BJ (cell line): ENCODE measurements around the gene SEL1L3. TPM values are rescaled to one million over a fixed set of nuclear protein-coding genes. Genes with fewer than 3 reads are reported as not detected.

Source experiments
- CTCF ChIA-PET: fragments of 350-600 bp; formaldehyde crosslinking; extraction: SDS; loops from one replicate; lab custom pipeline; 2021; ENCODE audit warnings: antibody characterized with exemption, inconsistent platforms; lab: Yijun Ruan, JAX
- POLR2A ChIA-PET: fragments of 300-600 bp; sonication (Branson Sonifier 250); formaldehyde crosslinking; extraction: SDS; loops from one replicate; lab custom pipeline; 2021; ENCODE audit warnings: antibody characterized with exemption; lab: Charles Lee
- DNase-seq: peaks from one replicate; pipeline ENCODE4 v3.0.0-alpha.2; 2011; ENCODE audit warnings: low read depth
- H3K27me3 ChIP-seq: 2 replicates; pipeline ENCODE4 v1.6.0; 2011; ENCODE audit warnings: low read length; ENCODE audit not compliant: control insufficient read depth, insufficient read depth
- H3K36me3 ChIP-seq: 2 replicates; pipeline ENCODE4 v1.5.1; 2011; ENCODE audit warnings: low read length; ENCODE audit not compliant: control insufficient read depth, insufficient read depth
- H3K4me3 ChIP-seq: 2 replicates; pipeline ENCODE4 v1.5.1; 2011; ENCODE audit warnings: low read depth, mild to moderate bottlenecking, control low read depth, low read length
- polyA plus RNA-seq: library from polyadenylated mRNA; depleted of rRNA; stranded (reverse); fragments of >200 nt; gene quantifications from 2 replicates; pipeline ENCODE4 v1.2.3, GENCODE V29; 2011
- TF ChIP-seq, protein P1 (sequence below): IDR thresholded peaks from 2 replicates; pipeline ENCODE4 v1.5.1; 2011; ENCODE audit warnings: low read depth, mild to moderate bottlenecking, control low read depth, inconsistent platforms, low read length, moderate library complexity; ENCODE audit not compliant: insufficient read depth

The SEL1L3 gene
- polyA plus RNA-seq, 1 experiment, result 13.0 TPM

DNA sequence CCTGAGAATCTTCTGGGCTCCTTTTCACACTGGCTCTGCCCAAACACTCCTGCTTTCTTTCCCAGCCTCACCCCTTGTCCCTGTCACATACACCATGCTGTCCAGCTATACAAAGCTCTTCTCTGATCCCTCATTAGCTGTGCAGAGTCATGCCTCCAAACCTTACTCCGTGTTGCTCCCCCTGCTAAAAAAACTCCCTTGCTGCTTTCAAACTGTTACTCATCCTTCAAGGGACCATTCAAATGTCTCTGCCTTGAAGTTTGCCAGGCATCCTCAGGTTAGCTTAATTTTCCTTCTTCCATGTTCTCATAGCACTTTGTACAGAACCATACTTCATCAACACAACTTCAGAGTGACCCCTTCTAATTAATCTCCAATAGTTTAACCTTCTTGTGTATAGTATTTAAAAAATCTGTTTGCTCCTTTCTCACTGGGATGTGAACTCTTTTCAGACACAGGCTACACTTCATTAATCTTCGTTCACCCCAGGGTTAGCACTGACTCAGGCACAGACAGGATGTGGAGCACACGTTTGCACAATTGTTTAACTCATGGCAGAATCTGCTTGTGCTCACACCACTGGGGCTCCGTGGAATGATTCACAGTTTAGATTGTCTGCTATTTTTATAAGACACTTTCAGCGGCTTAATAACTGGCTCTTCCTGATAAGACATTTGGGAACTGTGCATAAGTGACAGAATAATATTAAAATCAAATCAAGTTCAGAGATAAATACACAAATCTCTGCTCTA lies 21.4 kb upstream of the SEL1L3 start:
- no peaks in the 10 kb centered on the region for H3K27me3 ChIP-seq
- no peak overlapping the region for H3K4me3 ChIP-seq
- DNase-seq, result peak; percentile 20
- ChIA-PET POLR2A (no interaction called here), CTCF (interaction anchor here (1.2 kb wide), 1 partner anchor 444 kb away, joined by 3 read pairs; no protein-coding TSS in a partner anchor)
- TF ChIP-seq, protein P1, sequence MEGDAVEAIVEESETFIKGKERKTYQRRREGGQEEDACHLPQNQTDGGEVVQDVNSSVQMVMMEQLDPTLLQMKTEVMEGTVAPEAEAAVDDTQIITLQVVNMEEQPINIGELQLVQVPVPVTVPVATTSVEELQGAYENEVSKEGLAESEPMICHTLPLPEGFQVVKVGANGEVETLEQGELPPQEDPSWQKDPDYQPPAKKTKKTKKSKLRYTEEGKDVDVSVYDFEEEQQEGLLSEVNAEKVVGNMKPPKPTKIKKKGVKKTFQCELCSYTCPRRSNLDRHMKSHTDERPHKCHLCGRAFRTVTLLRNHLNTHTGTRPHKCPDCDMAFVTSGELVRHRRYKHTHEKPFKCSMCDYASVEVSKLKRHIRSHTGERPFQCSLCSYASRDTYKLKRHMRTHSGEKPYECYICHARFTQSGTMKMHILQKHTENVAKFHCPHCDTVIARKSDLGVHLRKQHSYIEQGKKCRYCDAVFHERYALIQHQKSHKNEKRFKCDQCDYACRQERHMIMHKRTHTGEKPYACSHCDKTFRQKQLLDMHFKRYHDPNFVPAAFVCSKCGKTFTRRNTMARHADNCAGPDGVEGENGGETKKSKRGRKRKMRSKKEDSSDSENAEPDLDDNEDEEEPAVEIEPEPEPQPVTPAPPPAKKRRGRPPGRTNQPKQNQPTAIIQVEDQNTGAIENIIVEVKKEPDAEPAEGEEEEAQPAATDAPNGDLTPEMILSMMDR, result no peak
- H3K36me3 ChIP-seq, result no peaks in the 10 kb centered on the region

DNA sequence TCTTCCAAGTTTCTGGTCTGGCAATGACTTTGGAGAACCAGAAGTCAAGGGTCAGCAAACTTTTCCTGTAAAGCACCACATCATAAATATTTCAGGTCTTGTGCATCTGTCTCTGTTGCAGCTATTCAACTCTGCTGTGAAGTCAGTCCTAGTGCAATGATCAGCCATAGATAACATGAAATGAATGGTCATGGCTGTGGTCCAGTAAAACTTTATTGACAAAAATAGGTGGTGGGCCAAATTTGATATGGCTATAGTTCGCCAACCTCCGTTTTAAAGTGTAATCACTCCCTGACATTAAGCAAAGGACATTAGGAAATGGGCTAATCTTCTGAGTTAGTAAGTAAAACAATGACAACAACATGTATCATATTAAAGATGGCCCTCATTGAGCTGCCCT lies 20.8 kb upstream of the SEL1L3 start:
- Histone ChIP-seq H3K27me3 (no peaks in the 10 kb centered on the region), H3K4me3 (no peak overlapping the region), H3K36me3 (no peaks in the 10 kb centered on the region)
- DNase-seq, result no peak
- ChIA-PET CTCF (no interaction called here), POLR2A (no interaction called here)
- TF ChIP-seq, protein P1, result no peak

DNA sequence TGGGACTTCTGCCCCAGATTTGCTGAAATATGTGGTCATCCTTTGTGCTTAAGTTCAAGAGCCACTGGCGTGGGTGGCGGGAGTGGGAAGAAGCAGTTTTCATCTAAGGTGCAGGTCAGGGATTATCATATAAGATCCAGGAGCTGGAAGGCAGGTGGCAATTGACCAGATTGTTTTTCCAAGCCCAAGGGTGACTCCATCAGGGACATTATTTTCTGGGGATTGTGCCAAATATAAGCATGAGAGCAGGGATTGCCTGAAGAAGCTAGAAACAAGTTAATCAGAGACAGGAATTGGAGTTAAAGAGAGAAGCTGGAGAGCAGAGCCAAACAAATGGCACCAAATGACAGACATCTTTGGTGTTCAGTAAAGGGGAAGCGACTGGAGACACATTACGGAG lies 19.4 kb upstream of the SEL1L3 start:
- CTCF ChIA-PET, result interaction anchor here (0.8 kb wide), 1 partner anchor 99 kb away, joined by 3 read pairs; no protein-coding TSS in a partner anchor
- H3K36me3 ChIP-seq, result no peaks in the 10 kb centered on the region
- TF ChIP-seq, protein P1, result no peak
- H3K27me3 ChIP-seq, result no peaks in the 10 kb centered on the region
- POLR2A ChIA-PET, result no interaction called here
- no peak for DNase-seq
- H3K4me3 ChIP-seq, result no peak overlapping the region

DNA sequence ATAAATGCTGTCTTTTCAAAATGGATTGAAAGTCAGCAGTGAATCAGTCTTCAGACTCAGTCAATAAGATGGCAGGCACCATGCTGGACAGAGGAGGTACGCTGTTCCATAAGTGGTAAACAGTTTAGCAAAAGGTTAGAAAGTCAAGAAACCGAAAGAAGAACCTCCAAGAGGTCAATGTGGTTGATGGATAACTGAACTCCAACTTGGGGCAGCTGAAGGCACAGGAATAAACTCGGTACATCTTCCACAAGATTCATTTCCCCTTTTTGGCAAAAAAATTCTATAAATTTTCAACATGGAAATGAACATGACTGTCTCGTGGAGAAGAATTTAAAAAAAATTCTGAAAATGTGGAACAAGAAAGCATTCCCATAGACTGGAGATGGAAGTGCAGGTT lies 18.4 kb upstream of the SEL1L3 start:
- Histone ChIP-seq H3K27me3 (no peaks in the 10 kb centered on the region), H3K4me3 (no peak overlapping the region), H3K36me3 (no peaks in the 10 kb centered on the region)
- ChIA-PET POLR2A (no interaction called here), CTCF (interaction anchor here (0.7 kb wide), 1 partner anchor 619 kb away, joined by 3 read pairs; no protein-coding TSS in a partner anchor)
- TF ChIP-seq, protein P1, result no peak
- DNase-seq, result no peak

DNA sequence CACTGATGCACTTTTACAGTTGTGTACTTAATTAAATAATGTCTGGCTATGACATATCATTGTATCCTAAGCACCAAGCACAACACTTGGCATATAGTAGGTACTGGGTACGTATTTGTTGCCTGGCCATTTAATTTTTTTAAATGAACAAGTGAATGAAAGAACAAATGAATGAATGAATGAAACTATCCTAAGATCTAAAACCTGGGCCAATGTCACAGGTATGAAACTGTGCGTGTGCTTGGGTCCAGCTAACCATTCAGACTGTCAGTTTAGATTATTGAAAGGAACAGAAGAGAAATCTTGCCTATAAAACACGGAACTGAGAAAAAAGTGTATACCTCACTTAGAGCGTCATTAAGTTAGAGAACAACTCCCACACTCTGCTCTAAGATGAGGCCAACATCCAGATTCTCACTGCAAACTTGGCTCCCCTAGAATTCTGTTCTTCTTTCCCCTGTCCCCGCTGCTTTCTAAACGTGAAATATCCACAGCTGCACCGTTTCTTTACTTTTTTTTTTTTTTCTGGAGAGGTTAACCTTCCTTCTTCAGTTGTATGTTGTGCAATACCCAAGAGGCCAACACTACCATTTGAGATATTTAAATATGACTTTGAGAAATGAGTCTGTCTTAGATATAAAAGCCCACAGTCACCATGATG lies 17.3 kb upstream of the SEL1L3 start:
- Histone ChIP-seq H3K4me3 (no peak overlapping the region), H3K36me3 (no peaks in the 10 kb centered on the region), H3K27me3 (no peaks in the 10 kb centered on the region; the same call in 1 of the 2 replicates)
- CTCF ChIA-PET, result no interaction called here
- TF ChIP-seq, protein P1, result no peak
- POLR2A ChIA-PET, result no interaction called here
- no peak for DNase-seq
